Activated naive CD4-positive, alpha-beta T cell treated with anti-CD3 and anti-CD28 coated beads, Interleukin-2, amount 10 ng/mL, durations not matched to agents 7 days and 5 days (primary cell): ENCODE results near the gene CMC2.
A peak's percentile ranks its signal among the peaks of the same experiment; 100 is the strongest.

Source experiments
- CTCF ChIA-PET: fragments of 350-600 bp; sonication (Branson Sonifier 250); formaldehyde crosslinking; loops from one replicate; lab custom pipeline; 2021; ENCODE audit warnings: antibody characterized with exemption; lab: Charles Lee
- DNase-seq: peaks from one replicate; pipeline ENCODE4 v3.0.0-alpha.2; 2020
- H3K27ac Mint-ChIP-seq: one replicate; pipeline ENCODE4 v1.8.0; 2021; ENCODE audit warnings: mild to moderate bottlenecking, moderate library complexity, mixed read lengths
- H3K27me3 Mint-ChIP-seq: one replicate; pipeline ENCODE4 v1.8.0; 2021; ENCODE audit warnings: mild to moderate bottlenecking, mixed read lengths
- H3K36me3 Mint-ChIP-seq: one replicate; pipeline ENCODE4 v1.8.0; 2021; ENCODE audit warnings: mixed read lengths
- H3K4me1 Mint-ChIP-seq: one replicate; pipeline ENCODE4 v1.8.0; 2021; ENCODE audit warnings: mixed read lengths
- H3K4me3 Mint-ChIP-seq: one replicate; pipeline ENCODE4 v1.8.0; 2021; ENCODE audit warnings: mild to moderate bottlenecking, moderate library complexity, mixed read lengths
- H3K9me3 Mint-ChIP-seq: one replicate; pipeline ENCODE4 v1.8.0; 2021; ENCODE audit warnings: mixed read lengths

Gene CMC2

GRCh38 chr16:80947239-80947638 lies 59.4 kb downstream of the CMC2 start:
- Mint-ChIP-seq H3K36me3 (no peaks in the 10 kb centered on the region), H3K4me3 (no peak overlapping the region), H3K4me1 (no peaks in the 10 kb centered on the region), H3K27ac (no peak overlapping the region), H3K27me3 (peaks cover 14% of the 10 kb centered on the region), H3K9me3 (no peaks in the 10 kb centered on the region)
- DNase-seq = no peak
- CTCF ChIA-PET = interaction anchor here (0.6 kb wide), 1 partner anchor 26 kb away, joined by 3 read pairs; no protein-coding TSS in a partner anchor

DNA sequence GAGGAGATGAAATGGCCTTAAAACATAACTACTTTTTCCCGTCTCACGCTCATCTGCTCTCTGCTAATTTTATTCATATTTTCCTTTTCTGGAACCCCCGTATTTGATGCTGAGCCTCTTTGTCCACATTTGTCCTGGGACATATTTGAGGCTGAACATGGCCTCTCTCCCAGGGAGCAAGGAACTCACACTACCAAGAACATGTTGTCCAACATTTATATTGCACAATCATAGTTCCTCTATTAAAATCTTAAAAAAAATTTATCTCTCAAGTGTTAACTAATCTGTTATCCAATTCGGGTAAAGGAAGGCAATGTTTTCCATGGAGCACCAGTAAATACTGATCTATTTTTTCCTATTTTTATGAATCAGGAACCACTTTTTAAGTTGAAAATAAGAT lies 60.2 kb downstream of the CMC2 start:
- H3K36me3 Mint-ChIP-seq = no peaks in the 10 kb centered on the region
- DNase-seq = no peak
- CTCF ChIA-PET = no interaction called here
- peaks cover 14% of the 10 kb centered on the region for H3K27me3 Mint-ChIP-seq
- H3K4me3 Mint-ChIP-seq = no peak overlapping the region
- no peaks in the 10 kb centered on the region for H3K9me3 Mint-ChIP-seq
- no peaks in the 10 kb centered on the region for H3K4me1 Mint-ChIP-seq
- no peak overlapping the region for H3K27ac Mint-ChIP-seq

DNA sequence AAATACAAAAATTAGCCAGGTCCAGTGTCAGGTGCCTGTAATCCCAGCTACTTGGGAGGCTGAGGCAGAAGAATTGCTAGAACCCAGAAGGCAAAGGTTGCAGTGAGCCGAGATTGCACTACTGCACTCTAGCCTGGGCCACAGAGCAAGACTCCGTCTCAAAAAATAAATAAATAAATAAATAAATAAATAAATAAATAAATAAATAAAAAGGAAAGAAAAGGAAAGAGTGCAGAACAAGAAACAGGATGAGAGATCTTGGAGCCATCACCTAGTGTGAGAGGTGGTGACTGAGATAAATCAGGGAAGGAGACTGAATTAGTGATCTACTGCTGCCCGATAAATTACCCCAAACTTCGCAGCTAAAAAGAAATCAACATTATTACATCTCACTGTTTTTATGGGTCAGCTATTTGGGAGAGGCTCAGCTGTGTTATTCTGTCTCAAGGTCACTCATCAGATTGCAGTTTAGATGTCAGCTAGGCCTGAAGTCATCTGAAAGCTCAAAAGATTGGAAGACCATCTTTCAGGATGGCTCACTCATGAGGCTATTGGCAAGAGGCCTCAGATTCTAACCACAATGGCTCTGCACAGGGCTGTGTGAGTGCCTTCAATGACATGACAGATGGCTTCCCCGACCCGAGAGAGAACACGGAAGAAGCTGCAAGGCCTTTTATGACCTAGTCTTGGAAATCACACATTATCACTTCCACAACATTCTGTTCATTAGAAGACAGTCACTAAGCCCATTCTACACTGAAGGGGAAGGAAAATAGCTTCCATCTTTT lies 66.4 kb downstream of the CMC2 start:
- Mint-ChIP-seq H3K4me1 (no peaks in the 10 kb centered on the region), H3K27ac (no peak overlapping the region), H3K9me3 (no peaks in the 10 kb centered on the region), H3K27me3 (peaks cover 8% of the 10 kb centered on the region), H3K4me3 (no peak overlapping the region), H3K36me3 (no peaks in the 10 kb centered on the region)
- CTCF ChIA-PET = interaction anchor here (2.0 kb wide), 1 partner anchor 15 kb away, joined by 7 read pairs; no protein-coding TSS in a partner anchor
- DNase-seq = no peak

GRCh38 chr16:80938879-80939260 lies 67.8 kb downstream of the CMC2 start:
- Mint-ChIP-seq H3K27me3 (peaks cover 21% of the 10 kb centered on the region), H3K4me3 (no peak overlapping the region), H3K9me3 (no peaks in the 10 kb centered on the region), H3K27ac (no peak overlapping the region), H3K36me3 (no peaks in the 10 kb centered on the region), H3K4me1 (no peaks in the 10 kb centered on the region)
- DNase-seq = no peak
- CTCF ChIA-PET = no interaction called here

GRCh38 chr16:80938004-80938878 lies 68.4 kb downstream of the CMC2 start:
- CTCF ChIA-PET = no interaction called here
- Mint-ChIP-seq H3K27ac (no peak overlapping the region), H3K36me3 (no peaks in the 10 kb centered on the region), H3K4me1 (no peaks in the 10 kb centered on the region), H3K4me3 (no peak overlapping the region), H3K9me3 (no peaks in the 10 kb centered on the region), H3K27me3 (peaks cover 28% of the 10 kb centered on the region)
- no peak for DNase-seq

- CTCF ChIA-PET = no interaction called here
- Mint-ChIP-seq H3K9me3 (no peaks in the 10 kb centered on the region), H3K27me3 (peaks cover 46% of the 10 kb centered on the region), H3K27ac (no peak overlapping the region), H3K36me3 (no peaks in the 10 kb centered on the region), H3K4me1 (peaks cover 8% of the 10 kb centered on the region), H3K4me3 (no peak overlapping the region)
- DNase-seq = no peak
These were observed 70.3 kb downstream of the CMC2 start for GRCh38 chr16:80936410-80936809.

DNA sequence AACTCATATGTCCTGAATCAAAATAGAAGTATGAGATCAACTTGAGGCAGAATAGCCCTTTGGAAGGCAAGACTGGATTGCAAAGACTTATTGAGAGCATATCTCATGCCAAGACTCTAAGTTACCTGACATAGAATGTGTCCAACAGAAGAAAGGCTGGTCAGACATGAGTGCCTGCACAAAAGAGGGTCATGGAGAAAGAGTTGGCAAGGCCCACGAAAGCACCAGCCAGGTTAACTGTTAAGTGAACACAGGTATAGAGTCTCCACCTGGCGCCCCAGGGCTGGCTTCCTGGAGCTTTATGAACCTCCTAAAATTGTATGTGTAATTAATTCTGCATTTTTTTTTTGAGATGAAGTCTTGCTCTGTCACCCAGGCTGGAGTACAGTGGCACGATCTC lies 71.0 kb downstream of the CMC2 start:
- Mint-ChIP-seq H3K36me3 (no peaks in the 10 kb centered on the region), H3K4me3 (no peak overlapping the region), H3K27me3 (peaks cover 53% of the 10 kb centered on the region), H3K27ac (no peak overlapping the region), H3K9me3 (no peaks in the 10 kb centered on the region), H3K4me1 (peaks cover 8% of the 10 kb centered on the region)
- CTCF ChIA-PET = no interaction called here
- DNase-seq = no peak

DNA sequence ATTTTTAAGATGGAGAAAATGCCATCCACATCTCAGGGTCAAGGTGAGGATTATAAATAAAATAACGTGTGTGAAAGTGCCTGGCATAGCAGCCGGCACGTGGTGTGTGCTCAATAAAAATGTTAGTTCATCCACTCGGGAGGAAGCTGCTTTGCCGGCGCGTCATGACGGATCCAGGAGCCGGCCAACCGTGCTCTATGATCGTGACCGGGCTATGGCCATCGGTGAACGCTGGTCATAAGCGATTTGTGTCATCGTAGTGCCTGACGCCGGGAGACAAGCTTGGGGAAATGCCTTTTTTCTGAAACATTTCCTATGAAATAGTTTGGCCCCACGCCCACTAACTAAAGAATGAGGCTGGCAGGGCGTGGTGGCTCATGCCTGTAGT lies 74.0 kb downstream of the CMC2 start:
- peaks cover 64% of the 10 kb centered on the region for H3K27me3 Mint-ChIP-seq
- peak overlapping the region; percentile 58 for H3K4me3 Mint-ChIP-seq
- no peak overlapping the region for H3K27ac Mint-ChIP-seq
- CTCF ChIA-PET = no interaction called here
- H3K9me3 Mint-ChIP-seq = no peaks in the 10 kb centered on the region
- no peaks in the 10 kb centered on the region for H3K36me3 Mint-ChIP-seq
- H3K4me1 Mint-ChIP-seq = peaks cover 8% of the 10 kb centered on the region
- DNase-seq = no peak

- Mint-ChIP-seq H3K4me1 (peaks cover 8% of the 10 kb centered on the region), H3K27me3 (peaks cover 70% of the 10 kb centered on the region), H3K4me3 (peak overlapping the region; percentile 58), H3K27ac (no peak overlapping the region), H3K36me3 (no peaks in the 10 kb centered on the region), H3K9me3 (no peaks in the 10 kb centered on the region)
- CTCF ChIA-PET = no interaction called here
- DNase-seq = peak; percentile 28
These were observed 74.6 kb downstream of the CMC2 start for GRCh38 chr16:80931801-80932707.

DNA sequence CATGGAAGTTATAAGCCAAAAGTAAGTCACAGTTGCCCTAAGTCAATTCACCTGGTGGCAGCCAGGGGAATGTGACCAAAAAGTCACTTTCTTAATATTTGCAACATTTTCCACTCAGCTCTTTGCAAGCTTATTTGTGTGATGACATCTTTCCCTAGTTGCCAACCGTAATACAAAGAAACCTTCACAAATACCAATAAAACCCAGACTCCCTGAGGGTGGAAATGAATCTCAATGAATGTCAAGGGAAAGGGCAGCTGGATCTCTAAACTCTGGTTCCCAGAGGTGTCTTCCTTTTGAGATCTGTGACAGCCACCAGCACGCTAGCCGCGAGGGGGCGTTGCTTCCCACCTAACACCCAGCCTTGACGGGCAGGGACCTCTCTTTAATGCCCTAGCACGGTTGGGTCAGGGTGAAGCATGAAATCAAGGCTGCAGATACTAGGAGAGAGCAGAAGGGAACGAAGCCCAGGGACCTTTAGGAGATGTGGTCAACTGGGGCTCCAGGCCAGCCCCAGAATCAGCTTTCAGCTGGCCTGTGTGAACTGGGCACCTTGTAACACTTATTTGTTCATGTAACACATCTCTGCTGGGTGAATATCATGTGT lies 82.2 kb downstream of the CMC2 start:
- DNase-seq = peak; percentile 58
- peaks cover 11% of the 10 kb centered on the region for H3K27me3 Mint-ChIP-seq
- H3K36me3 Mint-ChIP-seq = no peaks in the 10 kb centered on the region
- H3K9me3 Mint-ChIP-seq = no peaks in the 10 kb centered on the region
- H3K4me3 Mint-ChIP-seq = no peak overlapping the region
- CTCF ChIA-PET = interaction anchor here (0.7 to 1.7 kb wide), 12 partner anchors 10 to 398 kb away, joined by 3 to 7 read pairs (median 3); no protein-coding TSS in a partner anchor
- H3K27ac Mint-ChIP-seq = no peak overlapping the region
- H3K4me1 Mint-ChIP-seq = no peaks in the 10 kb centered on the region

- Mint-ChIP-seq H3K4me3 (no peak overlapping the region), H3K27ac (no peak overlapping the region), H3K9me3 (no peaks in the 10 kb centered on the region), H3K4me1 (no peaks in the 10 kb centered on the region), H3K36me3 (no peaks in the 10 kb centered on the region), H3K27me3 (peaks cover 11% of the 10 kb centered on the region)
- no peak for DNase-seq
- CTCF ChIA-PET = interaction anchor here (0.6 kb wide), 1 partner anchor 1139 kb away, joined by 3 read pairs; no protein-coding TSS in a partner anchor
These were observed 83.3 kb downstream of the CMC2 start for GRCh38 chr16:80923356-80923755.
